Gastrocnemius medialis (tissue), 4 donors: ENCODE measurements around the gene ALK. TPM values are rescaled to one million over a fixed set of nuclear protein-coding genes. Genes with fewer than 3 reads are reported as not detected.

Source experiments
- ATAC-seq, 2 donors: fragments of 150-250 bp; one replicate each; pipeline ENCODE4 v1.9.1; 2016
- DNase-seq, 2 donors: peaks; one replicate each; pipeline ENCODE4 v3.0.0-alpha.2; 2019
- H3K27ac ChIP-seq, 4 donors: fragments of 200-600 bp; sonication (generic); 1 replicate in 1 of 4; 2 replicates in 3 of 4; pipeline ENCODE4 v1.5.1; 2016 to 2018; ENCODE audit warnings: mild to moderate bottlenecking in 2 of 4, moderate library complexity in 1 of 4
- H3K27me3 ChIP-seq, 3 donors: fragments of 200-600 bp; sonication (generic) in 2 of 3; 1 replicate in 1 of 3; 2 replicates in 2 of 3; pipeline versions ENCODE4 v1.5.1 to v1.6.0; 2016 to 2019; ENCODE audit warnings: mild to moderate bottlenecking in 1 of 3, moderate library complexity in 1 of 3
- H3K36me3 ChIP-seq, 2 donors: fragments of 200-600 bp; sonication (generic) in 1 of 2; one replicate each; pipeline ENCODE4 v1.5.1; 2017 to 2018
- H3K4me1 ChIP-seq, 2 donors: fragments of 200-600 bp; sonication (generic) in 1 of 2; one replicate each; pipeline ENCODE4 v1.5.1; 2016 to 2017; ENCODE audit warnings: mild to moderate bottlenecking in 2 of 2
- H3K4me3 ChIP-seq, 4 donors: fragments of 200-600 bp; sonication (generic) in 3 of 4; 1 replicate in 1 of 4; 2 replicates in 3 of 4; pipeline ENCODE4 v1.5.1; 2016 to 2019; ENCODE audit warnings: mild to moderate bottlenecking in 2 of 4
- H3K9me3 ChIP-seq, 3 donors: fragments of 200-600 bp; sonication (generic) in 2 of 3; 1 replicate in 1 of 3; 2 replicates in 2 of 3; pipeline ENCODE4 v1.5.1; 2016 to 2019
- POLR2A ChIP-seq, 2 donors: fragments of 450-650 bp; IDR thresholded peaks; one replicate each; pipeline ENCODE4 v1.6.1; 2017; ENCODE audit warnings: antibody characterized with exemption in 2 of 2, mild to moderate bottlenecking in 2 of 2, moderate library complexity in 2 of 2
- in situ Hi-C, 4 donors: fragments of 200-750 bp; cut with MboI; loops; one replicate each; pipeline versions ENCODE4 v1.15.0 to v1.8.0; 2017; ENCODE audit warnings: low sequenced_read_pairs in 4 of 4
- intact Hi-C: fragments of 100-400 bp; cut with DNase I; formaldehyde crosslinking; loops from one replicate; pipeline ENCODE4 v1.15.1; 2023; ENCODE audit warnings: low total_unique reads
- total RNA-seq, 4 donors: library from RNA; depleted of rRNA; stranded (reverse); fragments of >200 nt; gene quantifications; one replicate each; pipeline versions ENCODE4 v1.1.0 to v1.2.3, GENCODE V29; 2016
- TF ChIP-seq, protein P1 (sequence below), 5 experiments: fragments of 450-650 bp in 3 of 5; fragments of 200-600 bp in 2 of 5; sonication (generic) in 2 of 5; IDR thresholded peaks in 4 of 5; conservative IDR thresholded peaks in 1 of 5; 1 replicate in 4 of 5; 2 replicates in 1 of 5; pipeline ENCODE4 v1.5.1; 2016 to 2019; ENCODE audit warnings: antibody characterized with exemption in 5 of 5, mild to moderate bottlenecking in 3 of 5, moderate library complexity in 3 of 5

ALK gene
- total RNA-seq, 4 donors from 2014 or later = not detected

DNA sequence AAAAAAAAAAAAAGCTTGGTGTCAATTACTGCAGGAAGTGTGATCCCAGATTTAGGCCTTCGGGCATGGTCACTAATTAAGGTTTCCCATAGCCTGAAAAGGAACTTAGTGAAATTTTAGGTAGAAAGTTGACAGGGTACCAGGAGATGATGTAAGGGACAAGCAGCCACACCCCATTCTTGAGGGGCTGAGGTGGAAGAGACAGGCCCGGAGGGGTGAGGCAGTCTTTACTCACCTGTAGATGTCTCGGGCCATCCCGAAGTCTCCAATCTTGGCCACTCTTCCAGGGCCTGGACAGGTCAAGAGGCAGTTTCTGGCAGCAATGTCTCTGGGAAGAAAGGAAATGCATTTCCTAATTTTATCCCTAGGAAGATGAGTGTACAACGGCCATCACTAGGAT, 711.8 kb downstream of the ALK start:
- intact Hi-C loops (no loop called here), in situ Hi-C loops (no loop called here)
- no peak for ATAC-seq
- Histone ChIP-seq H3K27ac (no peak overlapping the region), H3K4me1 (no peaks in the 10 kb centered on the region), H3K9me3 (no peaks in the 10 kb centered on the region), H3K36me3 (no peaks in the 10 kb centered on the region), H3K27me3 (no peaks in the 10 kb centered on the region), H3K4me3 (no peak overlapping the region)
- DNase-seq = no peak
- TF ChIP-seq, protein P1, sequence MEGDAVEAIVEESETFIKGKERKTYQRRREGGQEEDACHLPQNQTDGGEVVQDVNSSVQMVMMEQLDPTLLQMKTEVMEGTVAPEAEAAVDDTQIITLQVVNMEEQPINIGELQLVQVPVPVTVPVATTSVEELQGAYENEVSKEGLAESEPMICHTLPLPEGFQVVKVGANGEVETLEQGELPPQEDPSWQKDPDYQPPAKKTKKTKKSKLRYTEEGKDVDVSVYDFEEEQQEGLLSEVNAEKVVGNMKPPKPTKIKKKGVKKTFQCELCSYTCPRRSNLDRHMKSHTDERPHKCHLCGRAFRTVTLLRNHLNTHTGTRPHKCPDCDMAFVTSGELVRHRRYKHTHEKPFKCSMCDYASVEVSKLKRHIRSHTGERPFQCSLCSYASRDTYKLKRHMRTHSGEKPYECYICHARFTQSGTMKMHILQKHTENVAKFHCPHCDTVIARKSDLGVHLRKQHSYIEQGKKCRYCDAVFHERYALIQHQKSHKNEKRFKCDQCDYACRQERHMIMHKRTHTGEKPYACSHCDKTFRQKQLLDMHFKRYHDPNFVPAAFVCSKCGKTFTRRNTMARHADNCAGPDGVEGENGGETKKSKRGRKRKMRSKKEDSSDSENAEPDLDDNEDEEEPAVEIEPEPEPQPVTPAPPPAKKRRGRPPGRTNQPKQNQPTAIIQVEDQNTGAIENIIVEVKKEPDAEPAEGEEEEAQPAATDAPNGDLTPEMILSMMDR (IDR thresholded peaks at IDR 0.05 in 4 of 5, conservative IDR thresholded peaks at IDR 0.05 in 1 of 5) = no peak
- TF ChIP-seq POLR2A (IDR thresholded peaks at IDR 0.05) = no peak

DNA sequence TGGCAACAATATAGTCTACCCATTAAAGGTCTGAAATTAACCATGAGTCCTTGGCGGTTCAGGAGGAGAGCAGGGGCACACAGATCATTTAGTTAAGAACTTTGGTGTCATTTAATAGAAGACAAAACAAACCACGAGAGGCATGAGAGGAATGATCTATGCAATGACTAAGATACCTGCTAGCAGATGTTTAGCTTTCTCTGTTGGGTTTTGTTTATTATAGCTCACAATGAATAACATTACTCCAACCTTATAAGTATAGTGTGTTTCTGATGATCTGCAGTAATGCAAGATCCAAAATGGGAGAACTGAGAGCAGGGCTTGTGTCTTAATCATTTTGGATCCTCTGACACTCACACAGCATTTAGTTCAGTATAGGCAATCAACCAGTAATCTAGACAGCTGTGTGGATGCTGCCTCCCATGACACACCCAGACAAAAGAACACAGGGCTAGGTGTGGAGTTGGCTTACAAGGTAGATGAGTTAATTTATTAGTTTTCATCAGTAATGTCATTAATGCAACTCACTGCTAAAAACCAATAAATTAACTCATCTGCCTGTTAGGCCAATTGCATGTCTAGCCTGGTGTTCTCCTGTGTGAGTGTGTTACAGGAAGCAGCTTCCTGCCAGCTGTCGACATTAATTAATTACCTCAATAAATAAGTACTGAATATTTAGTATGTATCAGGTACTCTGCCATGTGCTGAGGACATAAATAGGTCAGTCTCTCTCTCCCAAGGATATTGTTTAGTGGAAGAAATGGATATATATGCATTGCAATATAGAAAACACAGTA, 713.8 kb downstream of the ALK start:
- Histone ChIP-seq H3K27me3 (no peaks in the 10 kb centered on the region), H3K9me3 (no peaks in the 10 kb centered on the region), H3K4me1 (no peaks in the 10 kb centered on the region), H3K4me3 (no peak overlapping the region), H3K27ac (no peak overlapping the region), H3K36me3 (no peaks in the 10 kb centered on the region)
- ATAC-seq (no peak), DNase-seq (no peak)
- intact Hi-C loops = no loop called here
- in situ Hi-C loops = no loop called here
- TF ChIP-seq, protein P1 (IDR thresholded peaks at IDR 0.05 in 4 of 5, conservative IDR thresholded peaks at IDR 0.05 in 1 of 5) = no peak
- no peak for TF ChIP-seq POLR2A (IDR thresholded peaks at IDR 0.05)

GRCh38 chr2:29206941-29207340, 714.4 kb downstream of the ALK start:
- DNase-seq (no peak), ATAC-seq (no peak)
- in situ Hi-C loops (no loop called here), intact Hi-C loops (no loop called here)
- H3K9me3 ChIP-seq = no peaks in the 10 kb centered on the region
- no peaks in the 10 kb centered on the region for H3K27me3 ChIP-seq
- no peak overlapping the region for H3K27ac ChIP-seq
- H3K36me3 ChIP-seq = no peaks in the 10 kb centered on the region
- H3K4me3 ChIP-seq = no peak overlapping the region
- TF ChIP-seq, protein P1 (IDR thresholded peaks at IDR 0.05 in 4 of 5, conservative IDR thresholded peaks at IDR 0.05 in 1 of 5) = no peak
- no peak for TF ChIP-seq POLR2A (IDR thresholded peaks at IDR 0.05)
- H3K4me1 ChIP-seq = no peaks in the 10 kb centered on the region

DNA sequence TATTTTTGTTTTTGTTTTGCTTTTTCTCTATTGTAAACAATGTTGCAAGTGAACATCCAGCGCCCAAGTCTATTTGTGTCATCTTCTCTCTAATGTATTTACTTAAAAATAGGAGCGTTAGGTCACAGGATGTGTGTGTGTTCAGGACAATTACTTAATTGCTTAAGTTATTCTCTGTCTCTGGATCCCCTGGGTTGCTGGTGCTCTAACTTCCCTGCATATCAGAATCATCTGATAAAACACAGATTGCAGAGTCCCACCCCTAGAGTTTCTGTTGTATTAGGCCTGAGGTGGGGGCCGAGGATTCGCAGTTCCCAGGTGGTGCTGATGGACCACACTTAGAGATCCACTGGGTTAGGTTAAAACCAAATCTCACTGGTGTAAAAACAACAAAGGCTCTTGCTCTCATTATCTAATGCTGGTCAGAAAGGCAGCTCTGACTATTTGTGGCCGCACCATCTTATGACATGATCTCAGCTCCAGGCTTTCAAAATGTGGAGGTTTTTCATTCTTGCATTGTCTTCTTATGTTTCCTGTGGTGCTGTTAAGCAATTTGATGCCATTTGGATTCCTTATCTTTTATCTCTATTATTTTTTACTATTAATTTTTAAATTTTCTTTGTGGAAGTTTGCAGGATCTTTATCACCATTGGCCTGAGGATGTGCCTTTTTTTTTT, 718.4 kb downstream of the ALK start:
- Histone ChIP-seq H3K4me1 (no peaks in the 10 kb centered on the region), H3K4me3 (no peak overlapping the region), H3K27me3 (no peaks in the 10 kb centered on the region), H3K36me3 (no peaks in the 10 kb centered on the region), H3K9me3 (no peaks in the 10 kb centered on the region), H3K27ac (no peak overlapping the region)
- no peak for ATAC-seq
- intact Hi-C loops (no loop called here), in situ Hi-C loops (loop anchor here in 1 of 4 donors (5.0 kb wide), 1 partner anchor 246 kb away; no protein-coding TSS in a partner anchor)
- TF ChIP-seq POLR2A (IDR thresholded peaks at IDR 0.05) = no peak
- TF ChIP-seq, protein P1 (IDR thresholded peaks at IDR 0.05 in 4 of 5, conservative IDR thresholded peaks at IDR 0.05 in 1 of 5) = no peak
- no peak for DNase-seq
